Activated naive CD4-positive, alpha-beta T cell treated with anti-CD3 and anti-CD28 coated beads for 36 hours (primary cell): Measurements from ENCODE around the gene NCKAP5. TPM values are rescaled to one million over a fixed set of nuclear protein-coding genes. Genes with fewer than 3 reads are reported as not detected.

Experiments
- CTCF ChIA-PET: fragments of 350-600 bp; sonication (Branson Sonifier 250); formaldehyde crosslinking; loops from one replicate; lab custom pipeline; 2021; ENCODE audit warnings: antibody characterized with exemption; lab: Charles Lee
- DNase-seq: peaks from one replicate; pipeline ENCODE4 v3.0.0-alpha.2; 2020
- H3K27ac Mint-ChIP-seq: one replicate; pipeline ENCODE4 v1.8.0; 2021; ENCODE audit warnings: mild to moderate bottlenecking, mixed read lengths
- H3K27me3 Mint-ChIP-seq: one replicate; pipeline ENCODE4 v1.8.0; 2021; ENCODE audit warnings: low read depth, mixed read lengths
- H3K36me3 Mint-ChIP-seq: one replicate; pipeline ENCODE4 v1.8.0; 2021; ENCODE audit warnings: low read depth, mixed read lengths
- H3K4me1 Mint-ChIP-seq: one replicate; pipeline ENCODE4 v1.8.0; 2021; ENCODE audit warnings: low read depth, mixed read lengths
- H3K4me3 Mint-ChIP-seq: one replicate; pipeline ENCODE4 v1.8.0; 2021; ENCODE audit warnings: mild to moderate bottlenecking, moderate library complexity, mixed read lengths
- H3K9me3 Mint-ChIP-seq: one replicate; pipeline ENCODE4 v1.8.0; 2021; ENCODE audit warnings: mixed read lengths
- intact Hi-C: fragments of 100-400 bp; cut with micrococcal nuclease; formaldehyde crosslinking; loops from one replicate; pipeline ENCODE4 v1.15.1; 2023
- total RNA-seq, 2 experiments: library from RNA; stranded (reverse); gene quantifications; one replicate each; pipeline ENCODE4 v1.2.3, GENCODE V29; 2021

NCKAP5 gene
- total RNA-seq, 2 experiments from 2014 or later: not detected

DNA sequence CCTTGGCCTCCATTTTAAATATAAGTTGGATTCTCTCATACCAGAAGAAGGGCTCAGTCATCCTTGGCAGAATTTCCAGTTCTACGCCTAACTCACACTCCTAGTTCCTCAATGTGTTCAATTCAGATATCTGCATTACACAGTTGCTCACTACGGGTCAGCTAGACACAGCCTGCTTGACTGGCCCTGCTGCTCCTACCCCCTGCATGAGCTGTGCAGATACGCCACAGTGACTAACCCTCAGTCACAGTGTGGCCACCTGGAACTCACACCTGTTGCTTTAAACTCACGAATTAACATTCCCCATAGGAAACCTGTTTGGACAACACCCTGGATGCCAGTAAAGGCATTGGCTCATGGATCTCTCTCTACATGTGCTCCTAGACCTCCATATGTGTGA is 429.6 kb downstream of the NCKAP5 start:
- Mint-ChIP-seq H3K4me1 (no peaks in the 10 kb centered on the region), H3K27me3 (no peaks in the 10 kb centered on the region), H3K4me3 (no peak overlapping the region), H3K27ac (no peak overlapping the region), H3K9me3 (peaks cover 3% of the 10 kb centered on the region), H3K36me3 (no peaks in the 10 kb centered on the region)
- intact Hi-C loops: no loop called here
- DNase-seq: no peak
- CTCF ChIA-PET: no interaction called here

DNA sequence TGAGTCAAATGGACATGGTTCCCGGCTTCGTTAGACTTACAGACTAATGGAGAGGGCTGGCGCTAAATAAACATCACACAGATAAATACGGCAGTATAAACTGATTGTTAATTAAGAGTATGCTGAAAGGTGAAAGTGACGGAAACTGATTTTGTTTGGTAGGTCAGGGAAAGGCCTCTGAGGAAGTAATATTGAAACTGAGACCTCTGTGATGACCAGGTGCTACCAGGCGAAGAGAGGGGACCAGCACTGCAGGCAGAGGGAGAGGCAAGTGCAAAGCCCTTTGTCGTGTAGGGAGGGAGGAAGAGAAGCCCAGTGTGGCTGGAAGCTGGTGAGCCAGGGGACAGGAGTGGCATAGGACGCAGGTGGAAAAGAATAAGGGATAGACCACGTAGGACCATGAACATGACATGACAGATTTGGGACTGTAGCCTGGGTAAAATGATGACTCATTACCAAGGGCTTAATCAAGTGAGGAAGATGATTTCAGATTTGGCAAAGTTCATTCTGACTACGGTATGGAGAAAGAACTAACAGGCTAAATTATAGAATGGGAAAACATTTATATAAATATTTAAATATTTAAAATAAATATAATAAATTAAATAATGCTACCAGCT is 433.1 kb downstream of the NCKAP5 start:
- Mint-ChIP-seq H3K9me3 (peaks cover 1% of the 10 kb centered on the region), H3K27me3 (no peaks in the 10 kb centered on the region), H3K27ac (no peak overlapping the region), H3K4me1 (no peaks in the 10 kb centered on the region), H3K4me3 (no peak overlapping the region), H3K36me3 (no peaks in the 10 kb centered on the region)
- DNase-seq: no peak
- intact Hi-C loops: no loop called here
- CTCF ChIA-PET: no interaction called here

- Mint-ChIP-seq H3K4me3 (no peak overlapping the region), H3K4me1 (no peaks in the 10 kb centered on the region), H3K27me3 (no peaks in the 10 kb centered on the region), H3K9me3 (peaks cover 1% of the 10 kb centered on the region), H3K27ac (no peak overlapping the region), H3K36me3 (no peaks in the 10 kb centered on the region)
- intact Hi-C loops: no loop called here
- no peak for DNase-seq
- CTCF ChIA-PET: no interaction called here
These were observed 437.6 kb downstream of the NCKAP5 start for GRCh38 chr2:133130548-133131246.

GRCh38 chr2:133124446-133124845 is 443.8 kb downstream of the NCKAP5 start:
- intact Hi-C loops: no loop called here
- no peaks in the 10 kb centered on the region for H3K9me3 Mint-ChIP-seq
- H3K36me3 Mint-ChIP-seq: no peaks in the 10 kb centered on the region
- H3K4me1 Mint-ChIP-seq: no peaks in the 10 kb centered on the region
- no peak for DNase-seq
- H3K4me3 Mint-ChIP-seq: no peak overlapping the region
- H3K27me3 Mint-ChIP-seq: no peaks in the 10 kb centered on the region
- CTCF ChIA-PET: no interaction called here
- no peak overlapping the region for H3K27ac Mint-ChIP-seq

GRCh38 chr2:133123904-133124303 is 444.4 kb downstream of the NCKAP5 start:
- CTCF ChIA-PET: no interaction called here
- H3K4me3 Mint-ChIP-seq: no peak overlapping the region

GRCh38 chr2:133123393-133123792 is 444.9 kb downstream of the NCKAP5 start:
- Mint-ChIP-seq H3K36me3 (no peaks in the 10 kb centered on the region), H3K9me3 (no peaks in the 10 kb centered on the region)
- intact Hi-C loops: no loop called here

More at GRCh38 chr2:133123904-133124303, 444.4 kb downstream of the NCKAP5 start:
- no peak overlapping the region for H3K27ac Mint-ChIP-seq
- intact Hi-C loops: no loop called here
- H3K9me3 Mint-ChIP-seq: no peaks in the 10 kb centered on the region
- no peaks in the 10 kb centered on the region for H3K4me1 Mint-ChIP-seq
- DNase-seq: no peak
- no peaks in the 10 kb centered on the region for H3K36me3 Mint-ChIP-seq
- H3K27me3 Mint-ChIP-seq: no peaks in the 10 kb centered on the region

DNA sequence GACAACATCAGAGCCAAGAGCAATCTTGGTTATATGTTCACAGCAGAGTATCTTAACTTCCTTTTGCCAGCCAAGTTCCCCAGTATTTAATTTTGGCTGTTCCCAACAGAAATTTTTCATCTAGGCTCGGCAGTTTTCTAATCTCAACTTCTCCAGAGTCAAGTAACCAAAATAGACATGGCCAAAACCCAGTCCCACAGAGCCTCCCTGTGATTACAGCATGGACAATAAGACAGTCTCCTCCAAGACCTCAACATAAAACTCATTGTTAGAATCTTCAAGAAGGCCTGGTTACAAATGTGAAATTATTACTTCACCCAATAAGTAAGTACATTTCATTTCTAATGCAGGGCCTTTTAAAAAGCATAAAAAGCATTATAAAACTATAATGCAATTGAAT is 445.7 kb downstream of the NCKAP5 start:
- intact Hi-C loops: no loop called here
- no peaks in the 10 kb centered on the region for H3K4me1 Mint-ChIP-seq
- no peaks in the 10 kb centered on the region for H3K9me3 Mint-ChIP-seq

More at GRCh38 chr2:133123393-133123792, 444.9 kb downstream of the NCKAP5 start:
- CTCF ChIA-PET: no interaction called here
- H3K27me3 Mint-ChIP-seq: no peaks in the 10 kb centered on the region
- no peaks in the 10 kb centered on the region for H3K4me1 Mint-ChIP-seq
- no peak overlapping the region for H3K27ac Mint-ChIP-seq
- no peak for DNase-seq
- H3K4me3 Mint-ChIP-seq: no peak overlapping the region

DNA sequence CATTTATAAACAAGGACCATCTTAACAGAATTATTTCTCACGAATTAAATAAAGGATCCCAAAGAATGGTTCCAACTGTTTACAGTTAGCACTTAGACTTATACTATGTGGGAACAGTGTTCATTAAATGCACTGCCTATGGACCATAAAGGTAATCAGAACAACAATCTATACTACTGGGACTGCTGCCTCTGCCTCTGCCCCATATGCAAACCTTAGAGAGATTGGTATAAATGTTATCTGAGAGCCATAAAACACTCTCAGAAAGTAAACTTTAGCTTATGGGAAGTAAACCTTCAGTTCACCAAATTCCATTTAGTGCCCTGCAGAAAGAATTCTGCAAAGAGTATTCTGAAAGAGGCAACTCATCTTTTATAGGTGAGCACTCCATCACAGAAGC is 448.0 kb downstream of the NCKAP5 start:
- Mint-ChIP-seq H3K4me3 (no peak overlapping the region), H3K9me3 (no peaks in the 10 kb centered on the region), H3K27me3 (no peaks in the 10 kb centered on the region), H3K36me3 (no peaks in the 10 kb centered on the region), H3K4me1 (no peaks in the 10 kb centered on the region), H3K27ac (no peak overlapping the region)
- no peak for DNase-seq
- intact Hi-C loops: no loop called here
- CTCF ChIA-PET: no interaction called here

More for the DNA sequence above, 445.7 kb downstream of the NCKAP5 start:
- DNase-seq: no peak
- H3K4me3 Mint-ChIP-seq: no peak overlapping the region
- no peak overlapping the region for H3K27ac Mint-ChIP-seq
- H3K36me3 Mint-ChIP-seq: no peaks in the 10 kb centered on the region
- CTCF ChIA-PET: no interaction called here
- H3K27me3 Mint-ChIP-seq: no peaks in the 10 kb centered on the region

DNA sequence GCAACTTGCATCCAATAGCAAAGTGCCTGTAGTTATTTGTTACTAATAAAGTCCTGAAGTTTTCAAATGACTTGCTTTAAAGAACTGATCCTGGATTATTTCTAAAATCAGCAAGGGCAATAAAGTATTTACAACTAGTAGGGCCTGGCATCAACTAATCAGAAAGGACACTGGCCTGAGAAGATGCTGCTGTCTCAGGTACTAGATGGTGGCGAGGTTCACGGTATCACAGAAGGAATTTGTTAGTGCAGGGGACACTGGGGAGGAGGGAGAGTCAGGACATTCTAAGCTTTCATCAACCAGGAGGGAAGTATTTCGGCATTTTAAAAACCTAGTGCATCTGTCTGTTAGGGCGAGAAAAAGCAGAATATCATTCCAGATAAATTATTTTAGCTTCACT is 458.1 kb downstream of the NCKAP5 start:
- Mint-ChIP-seq H3K27ac (no peak overlapping the region), H3K9me3 (peaks cover 3% of the 10 kb centered on the region), H3K4me1 (no peaks in the 10 kb centered on the region), H3K27me3 (no peaks in the 10 kb centered on the region), H3K36me3 (no peaks in the 10 kb centered on the region), H3K4me3 (no peak overlapping the region)
- intact Hi-C loops: no loop called here
- CTCF ChIA-PET: no interaction called here
- no peak for DNase-seq

DNA sequence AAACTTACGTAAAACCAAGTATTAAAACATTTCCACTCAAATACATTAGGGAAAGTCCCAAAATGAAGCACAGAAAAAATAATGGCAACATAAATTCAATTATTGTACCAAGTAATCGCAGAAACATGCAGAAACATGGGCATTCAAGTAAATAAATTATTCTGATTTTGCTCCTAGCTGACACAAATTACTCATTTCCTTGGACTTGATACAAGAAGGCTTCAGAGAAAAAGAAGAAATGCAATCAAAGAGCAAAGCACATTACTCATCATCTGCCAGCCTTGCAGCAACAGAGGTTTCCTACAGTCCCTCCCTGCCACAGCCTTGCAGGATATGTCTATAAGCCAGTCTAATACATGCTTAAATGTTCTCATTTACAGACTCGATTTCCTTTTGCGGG is 458.5 kb downstream of the NCKAP5 start:
- Mint-ChIP-seq H3K9me3 (peaks cover 3% of the 10 kb centered on the region), H3K36me3 (no peaks in the 10 kb centered on the region), H3K27ac (no peak overlapping the region), H3K4me3 (no peak overlapping the region), H3K27me3 (no peaks in the 10 kb centered on the region), H3K4me1 (no peaks in the 10 kb centered on the region)
- intact Hi-C loops: no loop called here
- CTCF ChIA-PET: no interaction called here
- DNase-seq: no peak

GRCh38 chr2:133107058-133107815 is 461.0 kb downstream of the NCKAP5 start:
- Mint-ChIP-seq H3K36me3 (no peaks in the 10 kb centered on the region), H3K4me1 (no peaks in the 10 kb centered on the region), H3K9me3 (peaks cover 3% of the 10 kb centered on the region), H3K27me3 (no peaks in the 10 kb centered on the region), H3K27ac (no peak overlapping the region), H3K4me3 (no peak overlapping the region)
- no peak for DNase-seq
- CTCF ChIA-PET: no interaction called here
- intact Hi-C loops: no loop called here

GRCh38 chr2:133104871-133105270 is 463.4 kb downstream of the NCKAP5 start:
- Mint-ChIP-seq H3K4me3 (no peak overlapping the region), H3K4me1 (no peaks in the 10 kb centered on the region), H3K27me3 (no peaks in the 10 kb centered on the region), H3K27ac (no peak overlapping the region), H3K36me3 (no peaks in the 10 kb centered on the region), H3K9me3 (no peaks in the 10 kb centered on the region)
- CTCF ChIA-PET: no interaction called here
- intact Hi-C loops: no loop called here
- DNase-seq: no peak

GRCh38 chr2:133098787-133099186 is 469.5 kb downstream of the NCKAP5 start:
- Mint-ChIP-seq H3K27me3 (no peaks in the 10 kb centered on the region), H3K36me3 (no peaks in the 10 kb centered on the region), H3K4me1 (no peaks in the 10 kb centered on the region), H3K4me3 (no peak overlapping the region), H3K27ac (no peak overlapping the region), H3K9me3 (no peaks in the 10 kb centered on the region)
- intact Hi-C loops: no loop called here
- CTCF ChIA-PET: no interaction called here
- no peak for DNase-seq
